AG09309 (cell line): ENCODE data around the gene TIMELESS.

Experiments
- DNase-seq: peaks from one replicate; pipeline ENCODE4 v3.0.0-alpha.2; 2010; ENCODE audit warnings: low read depth
- H3K4me3 ChIP-seq: 2 replicates; pipeline ENCODE4 v1.5.1; 2011; ENCODE audit warnings: mild to moderate bottlenecking, low read depth, low read length, moderate library complexity; ENCODE audit not compliant: control insufficient read depth
- CTCF ChIP-seq: IDR thresholded peaks from 2 replicates; pipeline ENCODE4 v1.5.1; 2011; ENCODE audit warnings: mild to moderate bottlenecking, low read depth, low read length, inconsistent platforms; ENCODE audit not compliant: insufficient read depth, control insufficient read depth; ENCODE audit errors: missing control alignments

The TIMELESS gene

GRCh38 chr12:56488041-56488955 lies 39.1 kb upstream of the TIMELESS start, which contains the start of gene GLS2:
TSS of gene GLS2 (minus strand) at chr12:56488161. CDS start at chr12:56488118, 43 bp downstream.
- DNase-seq, result peak; percentile 17
- H3K4me3 ChIP-seq, result peak within 1 kb of the TSS; percentile 46
- no peak for TF ChIP-seq CTCF

DNA sequence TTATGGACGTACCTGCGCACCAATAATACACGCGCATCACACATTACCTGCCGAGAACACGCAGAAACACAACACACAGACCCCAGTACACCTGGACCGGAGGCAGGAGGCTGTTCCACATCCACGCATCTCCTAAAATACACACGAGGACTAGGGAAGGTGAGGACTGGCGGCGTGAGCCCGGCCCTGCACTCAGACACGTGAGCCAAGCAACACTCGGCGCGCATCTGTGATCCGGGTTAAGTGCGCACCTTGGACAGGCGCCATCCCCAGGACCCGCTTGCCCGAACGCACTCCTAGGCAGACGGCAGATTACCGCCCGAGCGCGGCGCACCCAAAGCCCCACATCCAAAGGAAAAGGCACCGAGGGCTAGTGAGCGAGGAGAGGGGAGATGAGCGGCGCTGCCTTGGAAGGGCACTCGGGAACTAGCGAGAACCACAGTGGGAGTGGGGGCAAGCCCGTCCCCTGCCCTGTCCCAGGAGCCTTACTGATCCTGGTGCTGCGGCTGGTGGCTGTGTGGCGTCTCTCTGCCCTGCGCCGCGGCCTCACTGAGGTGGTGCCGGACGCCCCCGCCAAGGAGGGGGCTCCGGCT lies 38.3 kb upstream of the TIMELESS start:
- DNase-seq, result no peak
- TF ChIP-seq CTCF, result no peak
- H3K4me3 ChIP-seq, result peak overlapping the region; percentile 46

DNA sequence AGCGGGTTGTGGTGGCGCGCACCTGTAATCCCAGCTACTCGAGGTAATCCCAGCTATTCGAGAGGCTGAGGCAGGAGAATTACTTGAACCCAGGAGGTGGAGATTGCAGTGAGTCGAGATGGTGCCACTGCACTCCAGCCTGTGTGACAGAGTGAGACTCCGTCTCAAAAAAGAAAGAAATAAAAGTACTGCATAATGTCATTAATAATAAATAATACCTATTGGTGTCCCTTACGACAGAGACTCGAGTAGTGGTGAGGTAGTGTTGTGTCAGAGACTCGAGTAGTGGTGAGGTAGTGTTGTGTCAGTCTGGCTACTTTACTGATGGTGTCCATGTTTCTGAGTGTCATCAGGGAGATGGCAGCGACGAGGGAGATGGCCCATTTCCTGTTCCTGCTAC lies 37.5 kb upstream of the TIMELESS start:
- no peak for DNase-seq
- no peak overlapping the region for H3K4me3 ChIP-seq
- TF ChIP-seq CTCF, result no peak

DNA sequence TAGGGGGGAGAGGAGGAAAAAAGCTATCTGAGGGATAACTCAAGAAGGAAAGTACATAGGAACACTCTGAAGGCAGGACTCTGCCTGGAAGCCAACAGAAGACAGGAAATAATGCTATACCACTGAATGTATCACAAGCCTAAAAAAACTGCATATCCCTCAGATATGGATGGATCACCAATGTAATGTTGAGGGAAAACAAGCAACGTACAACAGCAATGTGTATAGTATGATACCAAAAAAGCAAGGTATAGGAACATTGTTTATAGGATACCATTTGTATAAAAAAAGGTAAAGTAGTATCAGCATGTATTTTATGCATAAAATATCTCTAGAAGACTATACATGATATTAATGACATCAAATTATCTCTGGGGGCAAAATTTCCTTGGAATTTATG lies 35.3 kb upstream of the TIMELESS start:
- TF ChIP-seq CTCF, result no peak
- DNase-seq, result no peak
- H3K4me3 ChIP-seq, result no peak overlapping the region

- DNase-seq, result no peak
- TF ChIP-seq CTCF, result no peak
- no peak overlapping the region for H3K4me3 ChIP-seq
Measured at GRCh38 chr12:56479625-56480024, 30.4 kb upstream of the TIMELESS start.

GRCh38 chr12:56477521-56478225 lies 28.4 kb upstream of the TIMELESS start:
- no peak for TF ChIP-seq CTCF
- no peak overlapping the region for H3K4me3 ChIP-seq
- DNase-seq, result no peak
